Measurements from ENCODE around the gene NFYC.

- TF ChIP-seq GATA3 (IDR thresholded peaks at IDR 0.05; ENCODE audit: low read depth, low read length) (no peak), GATA2 (IDR thresholded peaks at IDR 0.05; ENCODE audit: low read depth, low read length) (no peak)
These were observed 17.7 kb downstream of the NFYC start for GRCh38 chr1:40709100-40709801.

Data from SH-SY5Y (cell line).